Neural cell (in vitro differentiated cells): ENCODE results near the gene GARIN3. TPM values are rescaled to one million over a fixed set of nuclear protein-coding genes. Genes with fewer than 3 reads are reported as not detected.

Source experiments
- H2AFZ ChIP-seq: fragments of 200-600, 300-800 bp; sonication (generic), shearing (Covaris generic); 2 replicates; pipeline ENCODE4 v1.6.0; 2014; ENCODE audit warnings: low read depth, mild to moderate bottlenecking, antibody characterized with exemption, low read length, moderate library complexity
- H3F3A ChIP-seq: fragments of 200-600 bp; shearing (Covaris generic); 2 replicates; pipeline ENCODE4 v1.6.1; 2016; ENCODE audit warnings: mild to moderate bottlenecking, moderate library complexity, mixed read lengths, antibody characterized with exemption, low read length; ENCODE audit not compliant: insufficient read depth, poor library complexity, severe bottlenecking
- H3K27ac ChIP-seq: fragments of 200-600, 300-800 bp; sonication (generic), shearing (Covaris generic); 2 replicates; pipeline ENCODE4 v1.5.1; 2014; ENCODE audit warnings: mild to moderate bottlenecking, low read length, moderate library complexity
- H3K27me3 ChIP-seq: fragments of 300-800, 200-600 bp; sonication (generic), shearing (Covaris generic); 2 replicates; pipeline ENCODE4 v1.6.0; 2014; ENCODE audit warnings: mild to moderate bottlenecking, low read depth, low read length, moderate library complexity; ENCODE audit not compliant: insufficient read depth
- H3K36me3 ChIP-seq: fragments of 300-800, 200-600 bp; sonication (generic), shearing (Covaris generic); 2 replicates; pipeline ENCODE4 v1.5.1; 2014; ENCODE audit warnings: mild to moderate bottlenecking, antibody characterized with exemption, low read length, moderate library complexity; ENCODE audit not compliant: insufficient read depth
- H3K4me2 ChIP-seq: fragments of 300-800, 200-600 bp; sonication (generic), shearing (Covaris generic); 2 replicates; pipeline ENCODE4 v1.6.0; 2014; ENCODE audit warnings: mild to moderate bottlenecking, low read length
- H3K4me3 ChIP-seq: fragments of 300-800, 200-600 bp; sonication (generic), shearing (Covaris generic); 2 replicates; pipeline ENCODE4 v1.5.1; 2014; ENCODE audit warnings: mild to moderate bottlenecking, low read length, moderate library complexity
- H3K79me2 ChIP-seq: fragments of 200-600 bp; shearing (Covaris generic); replicated peaks from 2 replicates; pipeline ENCODE4 v1.6.0; 2014; ENCODE audit warnings: mild to moderate bottlenecking, low read length, moderate library complexity; ENCODE audit not compliant: insufficient read depth
- H3K9ac ChIP-seq: fragments of 300-800, 200-600 bp; sonication (generic), shearing (Covaris generic); 2 replicates; pipeline ENCODE4 v1.6.1; 2016; ENCODE audit warnings: mild to moderate bottlenecking, low read length, mixed read lengths
- H3K9me2 ChIP-seq: fragments of 200-600 bp; shearing (Covaris generic); 2 replicates; pipeline ENCODE4 v1.6.1; 2016; ENCODE audit warnings: mild to moderate bottlenecking, low read length, mixed read lengths; ENCODE audit not compliant: insufficient read depth
- H3K9me3 ChIP-seq: fragments of 200-600, 300-800 bp; sonication (generic), shearing (Covaris generic); 2 replicates; pipeline ENCODE4 v1.6.1; 2016; ENCODE audit warnings: mild to moderate bottlenecking, mixed run types, low read length, moderate library complexity, mixed read lengths
- H4K20me1 ChIP-seq: fragments of 200-600 bp; shearing (Covaris generic); 2 replicates; pipeline ENCODE4 v1.6.1; 2016; ENCODE audit warnings: mild to moderate bottlenecking, mixed run types; ENCODE audit not compliant: insufficient read depth
- EP300 ChIP-seq: fragments of 450-650 bp; conservative IDR thresholded peaks from 2 replicates; pipeline ENCODE4 v1.6.1; 2014; ENCODE audit warnings: antibody characterized with exemption, mild to moderate bottlenecking, moderate library complexity; ENCODE audit not compliant: poor library complexity, severe bottlenecking
- EZH2 ChIP-seq: fragments of 200-600, 300-800 bp; shearing (Covaris generic), sonication (generic); IDR thresholded peaks from 2 replicates; pipeline ENCODE4 v1.6.1; 2014; ENCODE audit warnings: antibody characterized with exemption, low read length, borderline replicate concordance, mild to moderate bottlenecking; ENCODE audit not compliant: insufficient read depth, poor library complexity, severe bottlenecking
- MXI1 ChIP-seq: fragments of 450-650 bp; conservative IDR thresholded peaks from 2 replicates; pipeline ENCODE4 v1.6.1; 2014; ENCODE audit warnings: antibody characterized with exemption, mild to moderate bottlenecking; ENCODE audit not compliant: poor library complexity, severe bottlenecking
- POLR2AphosphoS5 ChIP-seq: IDR thresholded peaks from 2 replicates; pipeline ENCODE4 v1.6.1; 2012
- RAD21 ChIP-seq: fragments of 450-650 bp; conservative IDR thresholded peaks from 2 replicates; pipeline ENCODE4 v1.6.1; 2014; ENCODE audit warnings: antibody characterized with exemption, mild to moderate bottlenecking, moderate library complexity
- SMC3 ChIP-seq: fragments of 450-650 bp; conservative IDR thresholded peaks from 2 replicates; pipeline ENCODE4 v1.6.1; 2014; ENCODE audit warnings: antibody characterized with exemption, mild to moderate bottlenecking, moderate library complexity; ENCODE audit not compliant: poor library complexity
- TAF1 ChIP-seq: IDR thresholded peaks from 2 replicates; pipeline ENCODE4 v1.6.1; 2012; ENCODE audit warnings: low read depth
- polyA plus RNA-seq: library from polyadenylated mRNA; depleted of rRNA; stranded (reverse); fragments of >200 nt; gene quantifications from 2 replicates; pipeline ENCODE4 v1.2.3, GENCODE V29; 2014
- TF ChIP-seq, protein P1 (sequence below): IDR thresholded peaks from 2 replicates; pipeline ENCODE4 v1.6.1; 2012; ENCODE audit warnings: borderline replicate concordance
- TF ChIP-seq, protein P2 (sequence below): fragments of 450-650 bp; IDR thresholded peaks from 2 replicates; pipeline ENCODE4 v1.5.1; 2014; ENCODE audit warnings: antibody characterized with exemption, mild to moderate bottlenecking, moderate library complexity; ENCODE audit not compliant: poor library complexity, severe bottlenecking

Gene GARIN3
- polyA plus RNA-seq, 1 donor from 2014 or later: not detected

DNA sequence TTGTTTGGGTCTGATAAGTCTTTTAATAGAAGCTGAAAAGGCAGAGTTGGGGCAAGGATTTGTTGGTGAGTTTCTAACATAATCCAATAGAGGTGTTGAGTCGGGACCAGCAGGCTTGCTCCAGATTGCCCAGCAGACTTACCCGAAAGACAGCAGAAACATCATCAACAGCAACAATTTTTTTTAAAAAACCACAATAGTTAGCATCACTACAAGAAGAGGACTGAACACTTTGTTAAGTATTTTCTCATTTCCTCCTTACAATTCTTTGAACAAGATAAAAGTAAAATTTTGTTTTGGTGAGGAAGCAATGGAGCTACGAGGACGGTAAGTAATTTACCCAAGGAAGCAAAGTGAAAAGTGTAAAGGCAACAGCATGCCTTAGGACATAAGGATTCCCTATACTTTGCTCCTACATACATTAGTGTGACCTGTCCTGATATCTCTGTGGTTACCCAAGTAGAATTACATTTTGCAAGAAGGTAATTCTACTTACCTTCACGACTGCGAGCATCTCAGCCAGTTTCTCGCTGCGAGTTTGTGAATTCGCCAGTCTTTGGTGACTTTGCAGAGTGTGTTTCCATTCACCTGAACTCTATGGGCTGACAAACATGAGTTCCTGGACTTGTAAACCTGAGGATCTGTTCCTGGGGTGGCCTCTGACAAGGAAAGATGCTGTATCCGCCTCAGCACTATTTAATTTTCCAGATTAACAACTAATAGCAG is 27.8 kb upstream of the GARIN3 start (continued):
- TF ChIP-seq, protein P1, sequence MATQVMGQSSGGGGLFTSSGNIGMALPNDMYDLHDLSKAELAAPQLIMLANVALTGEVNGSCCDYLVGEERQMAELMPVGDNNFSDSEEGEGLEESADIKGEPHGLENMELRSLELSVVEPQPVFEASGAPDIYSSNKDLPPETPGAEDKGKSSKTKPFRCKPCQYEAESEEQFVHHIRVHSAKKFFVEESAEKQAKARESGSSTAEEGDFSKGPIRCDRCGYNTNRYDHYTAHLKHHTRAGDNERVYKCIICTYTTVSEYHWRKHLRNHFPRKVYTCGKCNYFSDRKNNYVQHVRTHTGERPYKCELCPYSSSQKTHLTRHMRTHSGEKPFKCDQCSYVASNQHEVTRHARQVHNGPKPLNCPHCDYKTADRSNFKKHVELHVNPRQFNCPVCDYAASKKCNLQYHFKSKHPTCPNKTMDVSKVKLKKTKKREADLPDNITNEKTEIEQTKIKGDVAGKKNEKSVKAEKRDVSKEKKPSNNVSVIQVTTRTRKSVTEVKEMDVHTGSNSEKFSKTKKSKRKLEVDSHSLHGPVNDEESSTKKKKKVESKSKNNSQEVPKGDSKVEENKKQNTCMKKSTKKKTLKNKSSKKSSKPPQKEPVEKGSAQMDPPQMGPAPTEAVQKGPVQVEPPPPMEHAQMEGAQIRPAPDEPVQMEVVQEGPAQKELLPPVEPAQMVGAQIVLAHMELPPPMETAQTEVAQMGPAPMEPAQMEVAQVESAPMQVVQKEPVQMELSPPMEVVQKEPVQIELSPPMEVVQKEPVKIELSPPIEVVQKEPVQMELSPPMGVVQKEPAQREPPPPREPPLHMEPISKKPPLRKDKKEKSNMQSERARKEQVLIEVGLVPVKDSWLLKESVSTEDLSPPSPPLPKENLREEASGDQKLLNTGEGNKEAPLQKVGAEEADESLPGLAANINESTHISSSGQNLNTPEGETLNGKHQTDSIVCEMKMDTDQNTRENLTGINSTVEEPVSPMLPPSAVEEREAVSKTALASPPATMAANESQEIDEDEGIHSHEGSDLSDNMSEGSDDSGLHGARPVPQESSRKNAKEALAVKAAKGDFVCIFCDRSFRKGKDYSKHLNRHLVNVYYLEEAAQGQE: no peak
- TF ChIP-seq EZH2 (no peak), POLR2AphosphoS5 (no peak), EP300 (no peak)

DNA sequence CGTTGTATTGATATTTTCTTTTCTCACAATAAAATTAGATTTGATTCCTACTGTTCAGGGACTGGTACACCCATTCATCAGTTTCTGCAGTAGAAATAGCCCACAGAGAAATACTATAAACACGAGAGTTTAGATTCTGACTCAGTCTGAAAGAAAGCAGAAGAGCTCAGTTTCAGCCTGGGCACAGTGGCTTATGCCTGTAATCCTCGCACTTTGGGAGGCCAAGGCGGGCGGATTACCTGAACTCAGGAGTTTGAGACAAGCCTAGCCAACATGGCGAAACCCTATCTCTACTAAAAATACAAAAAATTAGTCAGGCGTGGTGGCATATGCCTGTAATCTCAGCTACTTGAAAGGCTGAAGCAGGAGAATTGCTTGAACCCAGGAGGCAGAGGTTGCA is 23.2 kb upstream of the GARIN3 start:
- Histone ChIP-seq H3K79me2 (no peaks in the 10 kb centered on the region), H3K36me3 (no peaks in the 10 kb centered on the region), H3F3A (no peaks in the 10 kb centered on the region), H3K9me3 (no peaks in the 10 kb centered on the region), H3K9me2 (no peaks in the 10 kb centered on the region), H3K4me3 (no peak overlapping the region), H3K9ac (no peak overlapping the region), H2AFZ (no peak overlapping the region), H3K27ac (no peak overlapping the region), H3K27me3 (no peaks in the 10 kb centered on the region), H4K20me1 (no peaks in the 10 kb centered on the region), H3K4me2 (no peak overlapping the region)
- no peak for TF ChIP-seq MXI1
- TF ChIP-seq TAF1: no peak
- TF ChIP-seq, protein P1: no peak
- no peak for TF ChIP-seq RAD21
- no peak for TF ChIP-seq EZH2
- no peak for TF ChIP-seq SMC3
- no peak for TF ChIP-seq POLR2AphosphoS5
- TF ChIP-seq, protein P2, sequence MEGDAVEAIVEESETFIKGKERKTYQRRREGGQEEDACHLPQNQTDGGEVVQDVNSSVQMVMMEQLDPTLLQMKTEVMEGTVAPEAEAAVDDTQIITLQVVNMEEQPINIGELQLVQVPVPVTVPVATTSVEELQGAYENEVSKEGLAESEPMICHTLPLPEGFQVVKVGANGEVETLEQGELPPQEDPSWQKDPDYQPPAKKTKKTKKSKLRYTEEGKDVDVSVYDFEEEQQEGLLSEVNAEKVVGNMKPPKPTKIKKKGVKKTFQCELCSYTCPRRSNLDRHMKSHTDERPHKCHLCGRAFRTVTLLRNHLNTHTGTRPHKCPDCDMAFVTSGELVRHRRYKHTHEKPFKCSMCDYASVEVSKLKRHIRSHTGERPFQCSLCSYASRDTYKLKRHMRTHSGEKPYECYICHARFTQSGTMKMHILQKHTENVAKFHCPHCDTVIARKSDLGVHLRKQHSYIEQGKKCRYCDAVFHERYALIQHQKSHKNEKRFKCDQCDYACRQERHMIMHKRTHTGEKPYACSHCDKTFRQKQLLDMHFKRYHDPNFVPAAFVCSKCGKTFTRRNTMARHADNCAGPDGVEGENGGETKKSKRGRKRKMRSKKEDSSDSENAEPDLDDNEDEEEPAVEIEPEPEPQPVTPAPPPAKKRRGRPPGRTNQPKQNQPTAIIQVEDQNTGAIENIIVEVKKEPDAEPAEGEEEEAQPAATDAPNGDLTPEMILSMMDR: no peak
